NCI-H2227 (cell line): Measurements from ENCODE around the gene LIMA1.
"Not testable (repeated sequence)": the region's sequence is repeated elsewhere in the genome, so short reads cannot be mapped to it uniquely, and the experiment has no call there.

ENCODE experiments used
- DNase-seq: peaks from one replicate; lab custom pipeline; 2025; ENCODE audit not compliant: unreplicated experiment; lab: John Stamatoyannopoulos, UW

Gene LIMA1

DNA sequence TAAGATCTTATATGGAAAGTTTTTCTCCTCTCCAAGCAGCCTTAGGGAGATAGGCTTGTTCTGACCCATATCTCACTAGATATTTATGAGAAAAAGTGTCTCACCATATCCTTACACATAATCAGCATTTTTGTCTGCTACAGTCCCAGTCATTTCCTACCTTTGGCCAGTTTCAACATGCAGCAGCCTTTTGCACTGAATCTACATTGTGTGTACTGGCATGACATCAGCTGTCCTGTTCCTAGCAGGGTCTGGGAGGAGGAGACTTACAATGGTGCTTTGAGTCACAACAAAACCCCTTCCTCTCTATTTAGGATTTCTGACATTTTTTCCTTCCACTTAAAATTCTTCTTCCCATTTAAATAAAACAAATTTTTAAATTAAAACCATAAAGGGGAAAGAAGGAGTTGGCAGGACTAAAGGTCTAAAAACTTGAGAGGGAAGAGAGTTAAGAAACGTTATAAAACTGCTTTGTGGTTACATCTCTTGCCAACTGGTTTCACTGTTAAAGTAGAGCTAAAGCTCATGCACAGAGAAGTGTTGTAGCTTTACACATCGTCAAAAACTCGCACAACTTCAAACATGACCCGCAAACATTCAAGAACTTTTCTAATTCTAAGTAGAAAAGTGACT lies 62.8 kb downstream of the LIMA1 start:
- DNase-seq, result no peak

DNA sequence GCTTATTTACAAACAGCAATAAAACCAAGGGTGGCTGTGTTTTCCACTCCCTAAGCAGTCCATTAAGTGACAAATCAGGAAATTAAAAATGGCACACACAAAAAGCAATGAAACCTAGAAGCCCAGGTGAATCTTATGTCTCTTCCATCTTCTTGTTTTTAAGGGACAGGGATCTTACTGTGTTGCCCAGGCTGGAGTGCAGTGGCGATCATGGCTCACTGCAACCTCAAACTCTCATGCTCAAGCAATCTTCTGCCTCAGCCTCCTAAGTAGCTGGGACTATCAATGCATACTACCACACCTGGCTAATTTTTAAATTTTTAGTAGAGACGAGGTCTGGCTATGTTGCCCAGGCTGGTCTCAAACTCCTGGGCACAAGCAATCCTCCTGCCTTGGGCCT lies 63.8 kb downstream of the LIMA1 start:
- no peak for DNase-seq

DNA sequence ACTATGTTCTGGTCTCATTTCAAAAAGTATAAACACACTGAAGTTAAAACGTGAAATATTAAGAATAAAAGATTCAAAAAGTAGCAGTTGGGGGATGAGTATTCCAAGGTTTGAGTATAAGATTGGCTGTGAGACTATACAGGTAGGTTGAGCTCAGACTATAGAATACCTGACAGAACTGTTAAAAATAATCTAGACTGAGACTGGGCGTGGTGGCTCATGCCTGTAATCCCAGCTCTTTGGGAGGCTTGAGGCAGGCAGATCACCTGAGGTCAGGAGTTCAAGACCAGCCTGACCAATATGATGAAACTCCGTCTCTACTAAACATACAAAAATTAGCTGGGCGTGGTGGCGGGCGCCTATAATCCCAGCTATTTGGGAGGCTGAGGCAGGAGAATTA lies 64.3 kb downstream of the LIMA1 start:
- DNase-seq, result not testable (repeated sequence)

DNA sequence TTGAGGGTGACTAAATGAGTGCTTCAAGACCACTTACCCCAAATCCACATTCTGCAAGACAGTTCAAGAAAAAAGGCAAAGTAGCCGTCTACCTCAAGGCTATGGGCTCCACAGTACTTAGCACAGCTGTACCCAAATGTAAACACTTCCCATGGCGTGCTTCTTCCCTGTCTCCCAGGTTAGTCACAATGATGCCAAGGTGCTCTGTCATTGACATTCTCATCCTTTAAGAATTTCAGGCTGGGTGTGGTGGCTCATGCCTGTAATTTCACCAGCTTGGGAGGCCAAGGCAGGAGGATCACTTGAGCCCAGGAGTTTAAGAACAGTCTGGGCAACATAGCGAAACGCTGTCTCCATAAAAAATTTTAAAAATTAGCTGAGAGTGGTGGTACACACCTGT lies 64.9 kb downstream of the LIMA1 start:
- no peak for DNase-seq

DNA sequence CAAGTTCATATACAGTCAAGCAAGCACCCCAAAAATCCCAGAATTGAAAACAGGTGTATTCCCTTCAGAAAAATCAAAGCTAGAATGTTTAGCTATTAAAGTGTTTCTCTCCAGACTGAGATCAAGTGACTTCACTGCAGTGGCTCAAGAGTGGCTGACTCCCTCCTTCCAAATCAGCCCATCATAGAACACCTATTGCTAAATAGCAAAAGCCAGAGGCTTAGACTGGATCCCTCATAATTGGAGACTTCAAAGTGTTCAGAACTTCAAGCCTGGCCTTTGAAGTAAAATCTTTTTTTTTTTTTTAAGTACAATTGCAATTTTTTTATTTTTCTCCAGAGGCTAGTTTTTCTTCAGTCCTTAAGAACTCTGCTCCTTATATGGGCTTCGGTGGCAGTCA lies 66.1 kb downstream of the LIMA1 start:
- no peak for DNase-seq

DNA sequence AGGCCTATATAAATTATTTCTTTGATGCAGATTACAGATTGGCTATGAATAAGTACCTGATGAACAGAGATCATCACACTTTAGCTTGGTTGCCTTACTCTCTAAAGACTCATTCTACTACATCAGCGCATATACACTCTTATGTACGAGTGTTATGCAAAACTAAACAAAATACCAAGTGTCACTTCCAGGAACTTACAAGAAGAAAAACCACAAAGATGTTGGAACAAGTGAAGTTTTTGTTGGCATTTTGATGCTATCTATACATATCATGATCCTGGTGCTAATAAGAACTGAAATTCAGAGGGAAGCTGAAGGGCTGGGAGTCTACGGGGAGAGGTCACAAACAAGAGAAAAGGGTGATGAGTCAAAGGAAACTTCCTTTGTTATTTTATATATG lies 68.3 kb downstream of the LIMA1 start:
- DNase-seq, result no peak

DNA sequence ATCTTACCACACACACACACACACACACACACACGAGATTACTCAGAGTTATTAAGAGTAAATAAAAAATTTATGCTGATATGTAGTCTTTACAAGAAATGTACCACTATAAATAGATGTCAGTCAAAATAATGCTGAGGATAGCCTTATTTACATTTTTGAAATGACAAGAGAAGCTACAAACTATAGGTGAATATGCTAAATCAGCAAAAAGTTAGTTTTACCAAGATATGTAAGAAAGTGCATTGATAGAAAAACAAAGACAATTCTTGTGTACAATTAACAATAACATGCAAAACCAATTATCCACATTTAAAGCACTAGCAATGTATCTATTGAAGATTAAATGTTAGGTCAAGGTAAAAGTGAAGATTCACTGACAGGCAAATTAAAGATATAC lies 69.3 kb downstream of the LIMA1 start:
- DNase-seq, result no peak

DNA sequence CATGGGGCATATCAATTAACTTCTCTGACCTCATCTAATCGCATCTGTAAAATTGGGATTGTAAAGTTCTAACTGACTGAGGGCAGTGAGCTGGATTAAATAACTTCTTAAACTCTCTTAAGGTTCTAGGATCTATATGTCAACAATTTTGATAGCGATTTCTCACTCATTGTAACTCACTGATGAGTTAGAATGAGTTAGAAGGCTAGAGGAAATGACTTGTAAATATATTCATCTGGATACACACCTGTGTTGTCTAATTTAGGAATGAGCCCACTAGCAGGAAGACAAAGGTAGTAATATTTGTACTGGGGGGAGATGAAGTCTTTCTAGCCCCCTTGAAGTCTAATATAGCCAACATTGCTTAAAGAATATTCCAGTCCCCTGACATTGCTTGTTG lies 69.9 kb downstream of the LIMA1 start:
- DNase-seq, result no peak

DNA sequence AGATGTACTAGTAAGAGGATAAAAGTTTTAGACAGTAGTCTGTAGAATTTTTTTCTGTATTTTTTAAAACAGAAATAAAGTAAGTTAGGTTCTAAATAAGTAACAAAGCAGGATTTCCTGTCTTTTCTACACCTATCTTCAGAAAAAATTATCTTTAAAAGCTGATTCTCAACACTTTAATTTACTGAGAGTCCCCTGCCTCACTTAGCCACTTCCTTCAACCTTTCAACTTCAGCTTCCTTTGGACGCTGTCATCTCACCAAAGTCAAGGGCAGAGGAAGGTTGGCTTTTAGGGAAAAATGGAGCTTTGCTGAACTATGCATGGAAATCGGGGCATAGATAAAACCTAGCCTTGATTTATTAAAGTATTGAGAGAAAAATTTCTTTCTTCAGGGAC lies 71.3 kb downstream of the LIMA1 start:
- DNase-seq, result no peak

DNA sequence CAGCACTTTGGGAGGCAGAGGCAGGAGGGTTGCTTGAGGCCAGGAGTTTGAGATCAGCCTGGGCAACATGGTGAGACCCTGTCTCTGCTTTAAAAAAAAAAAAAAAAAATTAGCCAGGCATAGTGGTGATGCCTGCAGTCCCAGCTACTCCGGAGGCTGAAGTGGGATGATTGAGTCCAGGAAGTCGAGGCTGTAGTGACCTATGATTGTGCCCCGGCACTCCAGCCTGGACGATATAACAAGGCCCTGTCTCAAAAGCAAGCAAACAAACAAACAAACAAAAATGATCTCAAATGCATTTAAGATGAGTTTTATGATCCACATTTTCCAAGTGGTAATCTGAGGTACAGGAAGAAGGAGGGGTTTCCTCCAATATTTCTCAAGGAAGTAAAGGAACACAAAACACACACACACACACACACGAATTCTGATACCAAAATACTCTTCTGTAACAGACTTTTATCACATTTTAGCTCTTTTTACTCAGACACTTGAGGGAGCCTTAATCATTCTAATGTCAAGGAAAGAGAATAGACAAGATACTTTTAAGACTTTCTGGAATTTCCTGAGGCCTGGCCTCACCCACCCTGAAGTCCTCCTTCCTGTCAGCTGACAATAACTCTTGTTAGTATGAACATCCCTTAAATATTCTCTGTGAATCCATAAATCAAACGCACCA lies 71.8 kb downstream of the LIMA1 start:
- DNase-seq, result no peak

DNA sequence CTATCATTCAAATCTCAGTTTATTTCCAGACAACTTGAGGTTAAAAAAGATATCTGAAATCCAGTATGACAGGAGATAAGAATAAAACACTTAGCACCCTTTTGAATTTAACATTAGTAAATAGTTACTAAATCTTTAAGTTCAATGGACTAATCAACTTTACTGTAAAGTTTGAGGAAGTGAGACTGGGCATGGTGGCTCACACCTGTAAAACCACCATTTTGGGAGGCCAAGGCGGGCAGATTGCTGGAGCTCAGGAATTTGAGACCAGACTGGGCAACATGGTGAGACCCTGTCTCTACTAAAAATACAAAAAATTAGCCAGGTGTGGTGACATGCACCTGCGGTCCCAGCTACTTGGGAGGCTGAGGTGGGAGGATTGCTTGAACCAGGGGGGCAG lies 75.9 kb downstream of the LIMA1 start:
- DNase-seq, result no peak

DNA sequence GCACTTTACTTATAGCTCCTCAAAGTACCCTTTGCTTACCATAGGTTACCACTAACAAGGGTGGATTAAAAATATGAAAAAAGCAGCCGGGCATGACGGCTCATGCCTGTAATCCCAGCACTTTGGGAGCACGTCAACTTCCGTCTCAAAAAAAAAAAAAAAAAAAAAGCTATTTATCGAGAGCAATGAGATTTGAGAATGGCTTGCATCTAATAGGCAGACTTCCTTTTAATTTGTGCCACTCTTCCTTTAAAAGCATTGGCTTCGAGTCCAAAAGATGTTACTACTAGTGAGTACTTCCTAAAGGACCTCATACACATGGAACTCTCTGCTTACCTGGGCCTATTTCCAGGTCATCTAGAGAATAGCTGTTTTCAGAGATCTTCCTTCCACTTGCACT lies 77.7 kb downstream of the LIMA1 start:
- DNase-seq, result no peak

DNA sequence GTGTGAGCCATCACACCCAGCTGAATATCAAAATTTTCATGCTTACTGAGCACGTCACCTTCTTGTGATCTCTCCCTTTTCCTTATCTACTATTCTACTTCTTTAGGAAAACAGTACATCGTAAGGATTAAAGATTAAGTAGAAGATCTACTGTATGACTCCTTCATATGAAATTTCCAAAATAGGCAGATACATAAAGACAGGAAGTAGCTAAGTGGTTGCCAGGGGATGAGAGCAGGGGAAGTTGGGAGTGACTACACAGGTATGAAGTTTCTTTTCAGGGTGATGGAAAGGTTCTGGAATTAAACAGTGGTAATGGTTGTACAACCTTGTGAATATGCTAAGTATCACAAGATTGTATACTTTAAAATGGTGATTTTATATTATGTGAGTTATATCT lies 79.6 kb downstream of the LIMA1 start:
- DNase-seq, result no peak

DNA sequence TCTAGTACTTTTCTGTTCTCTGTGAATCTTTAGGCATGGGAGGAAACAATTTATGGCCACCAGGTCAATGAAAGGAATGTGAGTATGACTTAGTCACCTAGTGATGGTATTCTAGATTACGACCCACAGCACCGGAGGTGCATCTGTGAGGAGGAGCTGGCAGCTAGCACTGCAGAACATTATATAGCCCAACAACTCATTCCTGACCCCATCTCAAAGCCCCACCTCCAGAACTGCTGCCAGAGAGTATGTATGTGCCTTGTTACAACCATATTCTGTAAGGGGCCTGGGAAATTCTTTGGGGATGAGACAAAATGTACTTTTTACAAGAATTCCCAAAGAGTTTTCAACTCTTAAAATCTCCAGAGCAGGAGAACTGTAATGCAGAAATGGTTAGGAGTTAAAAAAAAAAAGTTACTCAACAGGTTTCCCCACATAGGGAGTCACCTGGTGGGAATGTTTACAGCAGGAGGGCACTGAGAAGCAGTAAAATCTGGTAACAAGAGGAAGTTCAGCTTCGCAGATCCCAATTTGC lies 81.3 kb downstream of the LIMA1 start:
- DNase-seq, result no peak

DNA sequence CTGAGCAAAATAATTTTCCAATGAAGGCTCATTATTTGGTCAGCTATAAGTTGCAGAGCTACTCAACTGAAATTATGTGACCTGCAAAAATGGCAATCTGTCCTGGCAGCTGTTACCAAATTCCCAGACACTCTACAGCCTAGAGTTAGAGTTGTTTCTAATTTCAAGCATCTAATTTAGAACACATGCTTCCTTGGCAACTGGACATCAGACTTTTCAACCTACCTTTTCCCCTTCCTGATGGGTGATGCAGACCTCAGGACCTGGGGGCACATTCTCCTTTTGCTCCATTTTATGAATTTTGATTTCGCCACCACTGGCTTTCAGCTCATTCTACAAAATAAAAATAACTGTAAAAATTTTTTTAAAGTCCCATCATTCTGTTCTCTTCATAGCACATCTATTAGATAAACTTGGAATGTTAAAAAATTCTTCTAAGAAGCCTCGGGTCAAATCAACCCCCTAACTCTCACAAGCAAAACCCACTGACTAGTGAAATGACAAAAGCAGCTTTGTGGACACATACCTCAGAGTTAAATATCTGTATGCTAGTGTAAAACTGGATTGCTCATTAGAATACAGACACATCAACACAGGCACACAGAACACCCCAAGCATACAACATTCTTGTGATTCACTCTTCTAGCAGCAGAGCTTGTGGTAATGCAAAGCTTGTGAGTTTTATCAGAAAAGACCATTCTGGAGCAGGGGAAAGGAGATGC lies 82.6 kb downstream of the LIMA1 start:
- DNase-seq, result no peak

DNA sequence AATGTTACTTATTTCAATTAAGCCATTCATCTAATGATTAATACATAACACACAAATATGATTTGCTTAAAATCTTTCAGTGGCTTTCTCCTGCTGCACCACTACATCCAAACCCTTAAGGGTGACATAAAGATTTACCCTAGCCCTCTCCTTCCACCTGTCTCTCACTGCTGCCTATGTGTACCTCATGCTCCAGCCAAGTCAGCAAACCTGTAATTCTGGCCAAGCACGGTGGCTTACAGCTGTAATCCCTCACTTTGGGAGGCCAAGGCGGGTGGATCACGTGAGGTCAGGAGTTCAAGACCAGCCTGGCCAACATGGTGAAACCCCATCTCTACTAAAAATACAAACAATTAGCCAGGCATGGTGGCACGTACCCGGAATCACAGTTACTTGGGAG lies 84.5 kb downstream of the LIMA1 start:
- DNase-seq, result no peak

DNA sequence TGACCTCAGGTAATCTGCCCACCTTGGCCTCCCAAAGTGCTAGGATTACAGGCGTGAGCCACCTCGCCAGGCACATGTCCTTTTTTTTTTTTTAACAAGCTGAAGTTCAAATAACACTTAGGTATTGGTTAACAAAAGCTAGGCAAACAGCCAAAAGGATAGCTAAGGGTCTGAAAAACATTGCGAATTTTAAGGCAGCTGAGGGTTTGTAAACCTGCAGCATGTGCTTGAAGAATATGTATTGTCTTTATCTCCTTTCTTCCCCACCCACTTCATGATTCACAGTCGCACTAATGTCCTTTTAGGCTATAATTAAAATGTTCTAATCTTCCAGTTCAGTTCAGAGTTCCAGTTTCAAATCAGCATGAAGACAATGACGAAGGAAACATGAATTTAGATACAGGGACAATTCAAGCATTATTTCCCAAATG lies 86.0 kb downstream of the LIMA1 start:
- no peak for DNase-seq

DNA sequence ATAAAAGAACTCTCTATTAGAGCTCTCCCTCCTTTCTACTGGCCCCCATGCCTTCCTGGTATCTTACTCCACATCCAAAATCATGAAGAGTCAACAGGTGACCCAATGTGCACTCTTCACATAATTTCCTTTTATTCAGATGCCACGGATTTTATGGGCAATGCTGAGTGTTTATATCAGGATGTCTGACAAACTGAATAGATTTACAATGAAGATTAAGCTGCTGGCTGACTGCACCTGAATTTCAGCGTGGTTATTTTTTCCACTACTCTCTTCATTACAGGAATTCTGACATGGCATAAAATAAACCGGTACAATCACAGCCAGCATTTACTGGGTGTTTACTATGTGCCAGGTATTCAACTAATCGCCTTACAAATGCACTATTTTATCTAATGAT lies 86.8 kb downstream of the LIMA1 start:
- no peak for DNase-seq

DNA sequence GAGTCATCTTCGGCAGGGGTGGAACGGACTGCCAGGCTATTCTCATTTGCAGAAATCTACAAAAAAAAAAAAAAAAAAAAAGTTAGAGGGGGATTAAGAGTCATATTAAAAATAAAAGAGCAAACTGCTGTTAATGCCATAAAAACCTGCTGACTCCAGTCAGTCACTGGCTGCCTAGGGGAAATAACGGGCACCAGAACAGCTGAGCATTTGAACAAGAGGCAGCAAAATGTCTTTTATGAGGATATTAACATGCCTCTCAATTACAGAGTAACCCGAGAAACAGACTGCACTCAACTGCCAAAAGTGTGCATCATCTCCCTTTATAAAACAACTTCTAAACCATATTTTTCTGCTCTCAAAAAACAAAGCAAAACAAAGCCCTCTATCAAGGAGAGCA lies 87.5 kb downstream of the LIMA1 start:
- no peak for DNase-seq

DNA sequence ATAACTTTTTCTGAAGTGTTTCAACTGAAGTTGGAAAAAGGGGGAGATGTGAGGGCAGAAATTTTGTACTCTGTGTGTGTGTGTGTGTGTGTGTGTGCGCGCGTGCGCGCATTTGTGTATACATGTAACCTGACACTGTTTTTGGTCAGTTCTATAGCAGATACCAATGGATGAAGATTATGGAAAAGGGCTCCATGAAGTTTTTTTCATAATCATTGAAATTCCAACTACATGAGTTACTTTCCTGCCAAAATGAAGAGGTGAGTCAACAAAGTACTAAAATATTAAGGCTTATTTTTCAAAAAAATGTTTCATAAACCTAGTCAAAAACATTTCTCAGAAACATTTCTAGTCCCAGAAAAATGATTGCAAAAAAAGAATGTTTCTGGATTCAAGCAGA lies 90.4 kb downstream of the LIMA1 start:
- DNase-seq, result no peak

DNA sequence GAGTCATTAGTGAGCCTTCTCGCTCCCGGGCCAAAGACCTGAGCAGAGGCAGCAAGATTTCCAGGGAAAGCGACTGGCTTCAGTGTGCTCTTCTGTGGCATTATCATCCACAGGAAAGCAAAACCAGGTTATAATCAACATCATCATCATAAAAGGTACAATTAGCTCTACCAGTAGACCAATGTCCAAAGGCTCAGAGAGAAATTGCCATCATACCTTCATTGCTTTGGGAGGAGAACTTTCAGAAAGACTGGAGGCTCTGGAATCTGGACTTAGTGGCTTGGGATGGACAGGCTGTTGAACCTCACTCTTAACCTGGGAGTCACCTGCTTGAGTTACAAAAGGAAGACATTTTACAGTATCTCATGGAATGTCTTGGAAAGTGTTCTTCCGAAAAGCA lies 91.1 kb downstream of the LIMA1 start:
- no peak for DNase-seq

DNA sequence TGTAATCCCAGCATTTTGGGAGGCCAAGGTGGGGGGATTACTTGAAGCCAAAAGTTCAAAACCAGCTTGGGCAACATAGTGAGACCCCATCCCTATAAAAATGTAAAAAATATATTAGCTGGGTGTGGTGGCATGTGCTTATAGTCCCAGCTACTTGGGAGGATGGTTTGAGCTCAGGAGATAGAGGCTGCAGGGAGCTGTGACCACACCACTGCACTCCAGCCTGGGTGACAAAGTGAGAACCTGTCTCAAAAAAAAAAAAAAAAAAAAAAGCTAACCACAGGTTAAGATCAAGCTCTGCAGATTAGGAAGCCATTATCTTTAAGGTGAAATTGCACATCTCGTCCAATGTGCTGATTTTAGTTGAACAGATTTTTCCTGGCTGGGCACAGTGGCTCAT lies 92.5 kb downstream of the LIMA1 start:
- no peak for DNase-seq
